D721Med (cell line): ENCODE results near the gene PDS5A.

ENCODE experiments used
- DNase-seq: peaks from one replicate; pipeline ENCODE4 v3.0.0; 2011; ENCODE audit warnings: low spot score; ENCODE audit not compliant: insufficient read length
- FAIRE-seq: peaks from 2 replicates; lab custom pipeline; 2011; peaks lifted over from hg19 to GRCh38; lab: Jason Lieb, UNC
- TF ChIP-seq, protein P1 (sequence below): IDR thresholded peaks from 2 replicates; pipeline ENCODE4 v1.5.1; 2012; ENCODE audit warnings: mild to moderate bottlenecking, control low read depth; ENCODE audit not compliant: insufficient read depth; ENCODE audit errors: missing control alignments

The PDS5A gene

DNA sequence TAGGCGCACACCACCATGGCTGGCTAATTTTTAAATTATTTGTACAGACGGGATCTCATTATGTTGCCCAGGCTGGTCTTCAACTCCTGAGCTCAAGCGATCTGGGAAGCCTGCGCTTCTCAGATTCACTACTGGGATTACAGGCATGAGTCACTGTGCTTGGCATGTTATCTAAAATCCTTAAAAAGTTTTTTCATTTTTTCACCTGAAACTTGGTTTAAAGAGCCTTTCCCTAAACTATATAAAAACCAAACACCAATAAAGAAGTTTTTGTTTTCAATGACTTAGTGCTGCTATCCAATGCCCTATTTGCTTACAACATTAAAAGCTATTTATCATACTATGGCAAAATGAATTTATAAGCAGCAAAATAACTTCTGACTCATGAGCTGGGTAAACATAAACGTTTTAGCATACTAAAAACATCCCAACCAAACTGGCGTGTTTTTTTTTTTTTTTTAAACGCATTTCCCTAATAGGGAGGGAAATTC lies 151.9 kb downstream of the PDS5A start:
- FAIRE-seq (no peak), DNase-seq (no peak)
- TF ChIP-seq, protein P1, sequence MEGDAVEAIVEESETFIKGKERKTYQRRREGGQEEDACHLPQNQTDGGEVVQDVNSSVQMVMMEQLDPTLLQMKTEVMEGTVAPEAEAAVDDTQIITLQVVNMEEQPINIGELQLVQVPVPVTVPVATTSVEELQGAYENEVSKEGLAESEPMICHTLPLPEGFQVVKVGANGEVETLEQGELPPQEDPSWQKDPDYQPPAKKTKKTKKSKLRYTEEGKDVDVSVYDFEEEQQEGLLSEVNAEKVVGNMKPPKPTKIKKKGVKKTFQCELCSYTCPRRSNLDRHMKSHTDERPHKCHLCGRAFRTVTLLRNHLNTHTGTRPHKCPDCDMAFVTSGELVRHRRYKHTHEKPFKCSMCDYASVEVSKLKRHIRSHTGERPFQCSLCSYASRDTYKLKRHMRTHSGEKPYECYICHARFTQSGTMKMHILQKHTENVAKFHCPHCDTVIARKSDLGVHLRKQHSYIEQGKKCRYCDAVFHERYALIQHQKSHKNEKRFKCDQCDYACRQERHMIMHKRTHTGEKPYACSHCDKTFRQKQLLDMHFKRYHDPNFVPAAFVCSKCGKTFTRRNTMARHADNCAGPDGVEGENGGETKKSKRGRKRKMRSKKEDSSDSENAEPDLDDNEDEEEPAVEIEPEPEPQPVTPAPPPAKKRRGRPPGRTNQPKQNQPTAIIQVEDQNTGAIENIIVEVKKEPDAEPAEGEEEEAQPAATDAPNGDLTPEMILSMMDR, result no peak

DNA sequence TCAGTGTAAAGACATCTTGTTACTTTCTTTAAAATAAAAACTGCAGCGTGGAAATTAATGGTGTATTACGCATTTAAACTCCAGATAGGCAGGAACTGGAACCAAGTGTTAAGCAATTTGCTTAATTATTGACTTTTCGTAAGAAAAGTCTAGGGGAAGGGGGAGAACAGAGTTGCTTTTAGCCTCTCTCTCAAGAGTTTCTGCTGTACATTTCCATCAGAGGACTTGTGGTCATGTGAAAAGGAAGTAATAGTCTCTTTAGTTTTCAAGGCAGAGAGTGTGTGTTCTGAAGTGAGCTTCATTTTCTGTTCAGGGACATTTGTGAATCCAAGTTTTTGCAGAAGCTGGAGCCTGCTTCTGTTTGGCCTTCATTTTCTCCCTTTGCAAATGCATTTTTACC lies 152.6 kb downstream of the PDS5A start:
- DNase-seq, result no peak
- FAIRE-seq, result no peak
- TF ChIP-seq, protein P1, result no peak

DNA sequence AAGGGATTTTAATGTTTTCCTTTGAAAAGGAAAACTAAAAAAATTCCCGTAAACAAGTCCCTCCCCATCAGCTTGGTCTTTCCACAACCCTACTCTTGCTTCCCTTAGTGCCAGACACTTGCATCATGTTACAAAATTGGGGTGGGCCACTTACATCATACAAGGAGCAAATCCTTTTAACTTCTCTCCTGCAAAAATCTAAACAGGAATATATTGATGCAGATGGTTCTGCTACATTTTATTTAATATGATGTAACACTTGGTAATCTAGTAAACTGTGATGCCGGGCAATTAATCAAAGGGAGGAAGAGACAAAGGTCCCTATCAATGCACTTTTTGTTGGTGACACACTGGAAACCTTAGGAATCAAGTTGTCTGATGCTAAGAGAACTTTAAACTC lies 154.5 kb downstream of the PDS5A start:
- no peak for FAIRE-seq
- TF ChIP-seq, protein P1, result no peak
- no peak for DNase-seq

DNA sequence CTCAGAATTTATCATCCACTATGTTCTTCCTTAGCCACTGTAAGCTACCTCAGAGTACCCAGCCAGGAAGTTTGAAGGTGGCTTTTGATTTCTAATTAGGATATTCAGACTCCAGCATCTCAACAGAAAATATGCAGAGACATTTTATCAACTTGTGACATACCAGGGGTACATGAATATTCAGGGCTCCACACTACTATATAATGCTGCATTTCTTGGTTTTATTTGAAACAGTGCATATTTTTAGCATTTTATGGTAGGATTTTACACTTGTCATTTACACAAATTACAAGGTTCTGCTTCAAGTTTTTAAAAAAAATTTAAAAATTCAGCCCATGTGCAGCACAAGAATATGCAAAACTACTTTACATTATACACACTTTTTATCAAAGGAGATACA lies 155.0 kb downstream of the PDS5A start:
- DNase-seq, result no peak
- no peak for FAIRE-seq
- TF ChIP-seq, protein P1, result no peak

DNA sequence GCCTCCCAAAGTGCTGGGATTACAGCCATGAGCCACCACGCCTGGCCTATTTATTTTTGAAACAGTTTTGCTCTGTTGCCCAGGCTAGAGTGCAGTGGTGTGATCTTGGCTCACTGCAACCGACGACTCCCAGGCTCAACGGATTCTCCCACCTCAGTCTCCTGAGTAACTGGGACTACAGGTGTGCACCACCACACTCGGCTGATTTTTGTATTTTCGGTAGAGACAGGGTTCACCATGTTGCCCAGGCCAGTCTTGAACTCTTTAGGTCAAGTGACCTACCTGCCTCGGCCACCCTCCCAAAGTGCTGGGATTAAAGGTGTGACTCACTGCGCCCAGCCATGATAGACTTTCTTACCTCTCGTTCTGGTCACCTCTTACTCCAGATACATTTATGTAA lies 155.8 kb downstream of the PDS5A start:
- no peak for DNase-seq
- TF ChIP-seq, protein P1, result no peak
- FAIRE-seq, result no peak

DNA sequence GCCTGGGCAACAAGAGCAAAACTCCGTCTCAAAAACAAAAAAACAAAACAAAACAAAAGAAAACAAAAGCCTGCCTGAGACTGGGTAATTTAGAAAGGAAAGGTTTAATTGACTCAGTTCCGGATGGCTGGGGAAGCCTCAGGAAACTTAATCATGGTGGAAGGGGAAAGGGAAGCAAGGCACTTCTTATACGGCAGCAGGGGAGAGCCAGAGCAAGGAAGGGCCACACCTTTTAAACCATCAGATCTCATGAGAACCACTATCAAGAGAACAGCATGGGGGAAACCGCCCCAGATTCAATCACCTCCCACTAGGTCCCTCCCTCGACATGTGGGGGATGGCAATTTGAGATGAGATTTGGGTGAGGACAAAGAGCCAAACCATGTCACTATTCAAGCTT lies 157.5 kb downstream of the PDS5A start:
- FAIRE-seq (no peak), DNase-seq (no peak)
- TF ChIP-seq, protein P1, result no peak

DNA sequence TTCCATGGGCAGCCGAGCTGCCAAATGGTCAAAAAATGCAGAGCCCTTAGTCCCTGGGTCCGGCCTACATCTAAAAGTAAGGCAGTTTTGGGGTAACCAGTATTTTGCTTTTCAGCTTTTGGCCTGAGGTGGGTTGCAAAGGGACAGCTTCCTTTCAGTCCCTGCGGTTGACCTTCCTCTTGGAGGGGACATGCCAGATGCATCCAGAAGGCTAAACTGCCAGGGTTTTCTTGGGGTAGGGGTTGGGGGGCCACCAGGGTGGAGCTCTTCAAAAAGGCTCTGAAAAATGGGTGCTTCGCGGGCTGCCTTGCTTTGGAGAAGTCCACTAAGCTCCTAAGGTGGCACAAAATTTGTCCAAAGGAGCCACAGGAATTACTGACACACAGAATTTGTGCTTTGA lies 159.1 kb downstream of the PDS5A start:
- no peak for DNase-seq
- TF ChIP-seq, protein P1, result no peak
- FAIRE-seq, result no peak
